HG03066 (cell line): ENCODE results near the gene KREMEN1.

Experiments used
- ATAC-seq: cut with Tn5 transposase; IDR thresholded peaks from one replicate; pipeline ENCODE4 v1.9.1; 2021; ENCODE audit warnings: low read depth; ENCODE audit not compliant: unreplicated experiment

KREMEN1 gene

DNA sequence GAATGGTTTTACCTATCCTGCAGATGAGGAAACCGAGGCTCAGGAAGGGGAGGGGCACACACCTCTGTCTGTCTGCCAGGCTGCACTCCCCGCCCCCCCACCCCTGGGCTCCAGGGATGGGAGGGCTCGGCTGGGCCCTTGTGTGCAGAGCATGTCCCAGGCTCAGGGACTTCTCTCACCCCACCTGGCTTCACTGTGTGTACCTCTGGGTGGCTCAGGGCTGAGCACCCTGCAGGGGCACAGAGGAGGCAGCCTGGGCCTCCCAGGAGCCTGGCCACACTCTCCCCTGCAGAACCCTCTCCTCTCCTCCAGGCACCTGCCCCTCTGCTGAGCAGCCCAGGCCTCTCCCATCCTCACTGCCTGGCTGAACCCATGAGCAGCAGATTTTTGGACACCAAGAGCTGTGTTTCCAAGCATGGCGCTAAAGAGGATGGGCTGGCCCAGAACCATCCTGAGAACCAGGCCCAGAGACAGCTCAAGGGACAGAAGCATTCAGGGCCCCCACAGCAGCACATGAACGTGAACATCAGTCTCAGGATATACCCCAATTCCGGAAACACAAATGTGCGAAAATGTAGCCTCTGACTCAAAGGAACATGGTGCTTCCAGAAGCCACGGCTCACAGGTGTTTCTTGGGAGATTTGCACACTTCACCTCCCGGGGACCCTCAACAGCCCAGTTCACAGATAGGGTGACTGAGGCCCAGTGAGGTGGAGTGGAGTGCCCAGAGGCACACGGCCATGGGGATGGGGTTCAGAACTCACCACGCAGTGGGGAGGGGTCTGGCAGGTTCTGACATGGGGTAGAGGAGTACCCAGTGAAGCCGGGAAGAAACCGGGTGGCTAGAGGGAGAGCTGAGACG is 143.4 kb downstream of the KREMEN1 start:
- no peak for ATAC-seq

DNA sequence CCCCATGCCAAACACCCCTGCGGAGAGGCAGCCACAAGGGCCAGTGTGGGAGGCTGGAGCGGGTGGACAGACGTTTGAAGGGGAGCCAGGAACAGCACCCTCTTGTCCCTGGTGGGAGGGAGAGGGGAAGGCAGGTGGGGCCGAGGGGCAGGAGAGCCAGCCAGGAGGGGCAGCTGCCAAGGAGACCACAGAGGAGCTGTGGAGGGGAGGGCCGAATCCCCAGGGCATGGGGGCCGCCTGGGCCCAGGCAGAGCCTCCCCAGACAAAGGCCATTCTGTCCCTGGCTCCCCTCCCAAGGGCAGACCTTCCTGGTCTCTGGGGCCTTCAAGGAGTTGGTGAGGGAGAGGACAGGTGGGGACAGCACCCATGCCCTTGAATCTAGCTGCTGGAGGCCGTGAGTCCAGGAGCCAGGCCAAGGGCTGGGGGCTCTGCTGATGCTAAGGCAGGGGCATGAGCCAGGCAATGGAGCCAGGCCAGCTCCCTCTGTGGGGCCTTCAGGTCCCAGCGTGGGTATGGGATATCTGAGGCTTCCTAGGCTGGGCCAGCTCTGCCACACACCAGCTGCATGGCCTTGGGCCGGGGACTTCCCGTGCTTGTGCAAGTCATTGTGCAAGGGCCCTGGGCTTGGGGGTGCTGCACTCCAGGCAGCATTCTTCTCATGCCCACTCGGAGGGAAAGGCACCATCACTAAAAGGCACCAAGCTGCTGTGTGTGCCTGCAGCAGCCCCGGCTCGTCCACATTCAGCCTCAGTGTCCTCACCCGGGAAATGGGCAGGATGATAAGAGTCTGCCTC is 144.2 kb downstream of the KREMEN1 start:
- no peak for ATAC-seq
